Activated naive CD4-positive, alpha-beta T cell treated with anti-CD3 and anti-CD28 coated beads, Interleukin-2, amount 50 U/mL, for 24 hours (primary cell): ENCODE data around the gene CERS6.
"Not testable (repeated sequence)": the region's sequence is repeated elsewhere in the genome, so short reads cannot be mapped to it uniquely, and the experiment has no call there.

ENCODE experiments used
- H3K27ac Mint-ChIP-seq: one replicate; pipeline ENCODE4 v1.8.0; 2021; ENCODE audit warnings: mild to moderate bottlenecking, mixed read lengths
- H3K27me3 Mint-ChIP-seq: one replicate; pipeline ENCODE4 v1.8.0; 2021; ENCODE audit warnings: mixed read lengths
- H3K36me3 Mint-ChIP-seq: one replicate; pipeline ENCODE4 v1.8.0; 2021; ENCODE audit warnings: mixed read lengths
- H3K4me1 Mint-ChIP-seq: one replicate; pipeline ENCODE4 v1.8.0; 2021; ENCODE audit warnings: mixed read lengths
- H3K4me3 Mint-ChIP-seq: one replicate; pipeline ENCODE4 v1.8.0; 2021; ENCODE audit warnings: mild to moderate bottlenecking, mixed read lengths
- H3K9me3 Mint-ChIP-seq: one replicate; pipeline ENCODE4 v1.8.0; 2021; ENCODE audit warnings: mixed read lengths

Gene CERS6

GRCh38 chr2:168649562-168649961 is 193.5 kb downstream of the CERS6 start:
- Mint-ChIP-seq H3K27me3 (no peaks in the 10 kb centered on the region), H3K4me3 (no peak overlapping the region), H3K36me3 (peaks cover 5% of the 10 kb centered on the region)

GRCh38 chr2:168650139-168650538 is 194.1 kb downstream of the CERS6 start:
- peaks cover 23% of the 10 kb centered on the region for H3K4me1 Mint-ChIP-seq
- no peaks in the 10 kb centered on the region for H3K27me3 Mint-ChIP-seq
- H3K4me3 Mint-ChIP-seq = no peak overlapping the region
- H3K9me3 Mint-ChIP-seq = no peaks in the 10 kb centered on the region
- H3K36me3 Mint-ChIP-seq = peaks cover 6% of the 10 kb centered on the region
- no peak overlapping the region for H3K27ac Mint-ChIP-seq

More at GRCh38 chr2:168649562-168649961, 193.5 kb downstream of the CERS6 start:
- H3K4me1 Mint-ChIP-seq = peaks cover 24% of the 10 kb centered on the region
- H3K27ac Mint-ChIP-seq = no peak overlapping the region
- H3K9me3 Mint-ChIP-seq = no peaks in the 10 kb centered on the region

GRCh38 chr2:168650781-168651180 is 194.7 kb downstream of the CERS6 start:
- peaks cover 20% of the 10 kb centered on the region for H3K4me1 Mint-ChIP-seq
- peaks cover 7% of the 10 kb centered on the region for H3K36me3 Mint-ChIP-seq
- no peak overlapping the region for H3K27ac Mint-ChIP-seq
- no peaks in the 10 kb centered on the region for H3K27me3 Mint-ChIP-seq
- no peaks in the 10 kb centered on the region for H3K9me3 Mint-ChIP-seq
- H3K4me3 Mint-ChIP-seq = no peak overlapping the region

- Mint-ChIP-seq H3K27me3 (no peaks in the 10 kb centered on the region), H3K27ac (no peak overlapping the region), H3K36me3 (peaks cover 9% of the 10 kb centered on the region), H3K9me3 (no peaks in the 10 kb centered on the region), H3K4me3 (no peak overlapping the region), H3K4me1 (peaks cover 19% of the 10 kb centered on the region)
Measured at GRCh38 chr2:168652997-168653921, 197.2 kb downstream of the CERS6 start.

- Mint-ChIP-seq H3K27ac (no peak overlapping the region), H3K27me3 (no peaks in the 10 kb centered on the region), H3K36me3 (peaks cover 10% of the 10 kb centered on the region), H3K4me1 (peaks cover 17% of the 10 kb centered on the region), H3K4me3 (no peak overlapping the region), H3K9me3 (no peaks in the 10 kb centered on the region)
Measured at GRCh38 chr2:168654705-168655104, 198.6 kb downstream of the CERS6 start.

GRCh38 chr2:168655207-168655606 is 199.1 kb downstream of the CERS6 start:
- peaks cover 8% of the 10 kb centered on the region for H3K36me3 Mint-ChIP-seq
- no peaks in the 10 kb centered on the region for H3K9me3 Mint-ChIP-seq
- no peaks in the 10 kb centered on the region for H3K27me3 Mint-ChIP-seq
- H3K4me3 Mint-ChIP-seq = no peak overlapping the region
- no peak overlapping the region for H3K27ac Mint-ChIP-seq
- peaks cover 12% of the 10 kb centered on the region for H3K4me1 Mint-ChIP-seq

- H3K27ac Mint-ChIP-seq, H3K9me3 Mint-ChIP-seq, H3K27me3 Mint-ChIP-seq, H3K4me3 Mint-ChIP-seq, H3K36me3 Mint-ChIP-seq, H3K4me1 Mint-ChIP-seq: not testable (repeated sequence)
Measured at GRCh38 chr2:168657378-168657777, 201.3 kb downstream of the CERS6 start.

GRCh38 chr2:168658706-168659105 is 202.6 kb downstream of the CERS6 start:
- Mint-ChIP-seq H3K4me1 (no peaks in the 10 kb centered on the region), H3K36me3 (peaks cover 10% of the 10 kb centered on the region), H3K27me3 (no peaks in the 10 kb centered on the region), H3K27ac (no peak overlapping the region), H3K4me3 (no peak overlapping the region), H3K9me3 (no peaks in the 10 kb centered on the region)

- H3K27me3 Mint-ChIP-seq = no peaks in the 10 kb centered on the region
Measured at GRCh38 chr2:168660870-168661862, 205.1 kb downstream of the CERS6 start.

GRCh38 chr2:168661863-168662256 is 205.8 kb downstream of the CERS6 start:
- H3K36me3 Mint-ChIP-seq = peaks cover 13% of the 10 kb centered on the region
- no peak overlapping the region for H3K27ac Mint-ChIP-seq
- H3K4me3 Mint-ChIP-seq = no peak overlapping the region
- H3K4me1 Mint-ChIP-seq = peaks cover 25% of the 10 kb centered on the region
- H3K27me3 Mint-ChIP-seq = no peaks in the 10 kb centered on the region
- no peaks in the 10 kb centered on the region for H3K9me3 Mint-ChIP-seq

More at GRCh38 chr2:168660870-168661862, 205.1 kb downstream of the CERS6 start:
- no peaks in the 10 kb centered on the region for H3K9me3 Mint-ChIP-seq
- H3K27ac Mint-ChIP-seq = no peak overlapping the region
- H3K36me3 Mint-ChIP-seq = peaks cover 11% of the 10 kb centered on the region
- peaks cover 19% of the 10 kb centered on the region for H3K4me1 Mint-ChIP-seq
- H3K4me3 Mint-ChIP-seq = no peak overlapping the region

- H3K9me3 Mint-ChIP-seq = no peaks in the 10 kb centered on the region
- peaks cover 14% of the 10 kb centered on the region for H3K36me3 Mint-ChIP-seq
- no peak overlapping the region for H3K4me3 Mint-ChIP-seq
- no peak overlapping the region for H3K27ac Mint-ChIP-seq
- no peaks in the 10 kb centered on the region for H3K27me3 Mint-ChIP-seq
- peaks cover 32% of the 10 kb centered on the region for H3K4me1 Mint-ChIP-seq
Measured at GRCh38 chr2:168662651-168663208, 206.7 kb downstream of the CERS6 start.

GRCh38 chr2:168663993-168664392 is 207.9 kb downstream of the CERS6 start:
- Mint-ChIP-seq H3K27me3 (no peaks in the 10 kb centered on the region), H3K36me3 (peaks cover 15% of the 10 kb centered on the region), H3K9me3 (no peaks in the 10 kb centered on the region), H3K4me1 (peaks cover 37% of the 10 kb centered on the region), H3K4me3 (no peak overlapping the region), H3K27ac (peak overlapping the region; percentile 6)

- not testable (repeated sequence) for H3K4me3 Mint-ChIP-seq, H3K27me3 Mint-ChIP-seq, H3K9me3 Mint-ChIP-seq
- Mint-ChIP-seq H3K4me1 (peaks cover 44% of the 10 kb centered on the region), H3K36me3 (peaks cover 17% of the 10 kb centered on the region), H3K27ac (peak overlapping the region; percentile 16)
Measured at GRCh38 chr2:168664715-168665114, 208.6 kb downstream of the CERS6 start.

GRCh38 chr2:168666339-168666738 is 210.3 kb downstream of the CERS6 start:
- Mint-ChIP-seq H3K9me3 (no peaks in the 10 kb centered on the region), H3K4me1 (peaks cover 51% of the 10 kb centered on the region), H3K27me3 (no peaks in the 10 kb centered on the region), H3K36me3 (peaks cover 18% of the 10 kb centered on the region), H3K27ac (peak overlapping the region; percentile 18), H3K4me3 (no peak overlapping the region)

- Mint-ChIP-seq H3K9me3 (no peaks in the 10 kb centered on the region), H3K4me3 (no peak overlapping the region), H3K27ac (no peak overlapping the region), H3K4me1 (peaks cover 51% of the 10 kb centered on the region), H3K36me3 (peaks cover 17% of the 10 kb centered on the region), H3K27me3 (no peaks in the 10 kb centered on the region)
Measured at GRCh38 chr2:168667156-168667555, 211.1 kb downstream of the CERS6 start.
